ENCODE data around the gene WDR48. TPM values are rescaled to one million over a fixed set of nuclear protein-coding genes. Genes with fewer than 3 reads are reported as not detected.
A peak's percentile ranks its signal among the peaks of the same experiment; 100 is the strongest.

WDR48 gene
- total RNA-seq, 4 donors from 2014 or later = 27.4 to 47.2 (median 38.0) TPM

DNA sequence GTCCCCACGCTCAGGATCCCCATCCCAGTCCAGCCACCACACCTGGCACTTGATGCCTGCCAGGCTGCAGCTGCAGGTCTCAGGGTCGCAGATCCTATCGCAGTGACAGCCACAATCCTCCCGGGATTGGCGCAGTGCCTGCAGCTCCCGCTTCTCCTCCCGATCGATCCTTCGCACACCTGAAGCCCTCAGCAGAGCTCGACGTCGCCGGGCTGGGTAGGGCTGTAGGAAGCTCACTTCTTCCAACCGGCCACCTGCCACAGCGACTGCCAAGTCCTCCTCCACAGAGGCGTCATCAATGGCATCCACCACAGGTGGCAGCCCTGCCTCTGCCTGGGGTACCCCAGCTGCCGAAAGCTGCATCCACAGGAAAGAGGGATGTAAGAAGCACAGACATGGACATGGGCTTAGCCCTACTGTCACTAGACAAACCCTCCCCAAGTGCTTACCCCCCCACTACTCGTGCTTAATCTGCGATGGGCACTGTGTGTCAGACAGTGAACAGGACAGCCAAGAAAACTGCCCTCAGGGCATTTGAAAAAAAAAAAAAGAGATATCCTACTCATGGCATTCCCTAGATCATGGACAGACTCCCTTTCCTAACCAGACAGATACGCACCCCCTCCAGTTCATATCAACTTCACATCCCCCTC lies 92.4 kb downstream of the WDR48 start:
- peaks cover 13 to 95% (median 60%) of the 10 kb centered on the region in 3 donors for H3K4me1 ChIP-seq
- TF ChIP-seq, protein P1, sequence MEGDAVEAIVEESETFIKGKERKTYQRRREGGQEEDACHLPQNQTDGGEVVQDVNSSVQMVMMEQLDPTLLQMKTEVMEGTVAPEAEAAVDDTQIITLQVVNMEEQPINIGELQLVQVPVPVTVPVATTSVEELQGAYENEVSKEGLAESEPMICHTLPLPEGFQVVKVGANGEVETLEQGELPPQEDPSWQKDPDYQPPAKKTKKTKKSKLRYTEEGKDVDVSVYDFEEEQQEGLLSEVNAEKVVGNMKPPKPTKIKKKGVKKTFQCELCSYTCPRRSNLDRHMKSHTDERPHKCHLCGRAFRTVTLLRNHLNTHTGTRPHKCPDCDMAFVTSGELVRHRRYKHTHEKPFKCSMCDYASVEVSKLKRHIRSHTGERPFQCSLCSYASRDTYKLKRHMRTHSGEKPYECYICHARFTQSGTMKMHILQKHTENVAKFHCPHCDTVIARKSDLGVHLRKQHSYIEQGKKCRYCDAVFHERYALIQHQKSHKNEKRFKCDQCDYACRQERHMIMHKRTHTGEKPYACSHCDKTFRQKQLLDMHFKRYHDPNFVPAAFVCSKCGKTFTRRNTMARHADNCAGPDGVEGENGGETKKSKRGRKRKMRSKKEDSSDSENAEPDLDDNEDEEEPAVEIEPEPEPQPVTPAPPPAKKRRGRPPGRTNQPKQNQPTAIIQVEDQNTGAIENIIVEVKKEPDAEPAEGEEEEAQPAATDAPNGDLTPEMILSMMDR (IDR thresholded peaks at IDR 0.05) = no peak
- no peak for TF ChIP-seq EP300 (IDR thresholded peaks at IDR 0.05)
- TF ChIP-seq POLR2AphosphoS5 (IDR thresholded peaks at IDR 0.05) = no peak
- TF ChIP-seq POLR2A (IDR thresholded peaks at IDR 0.05) = no peak
- no peak overlapping the region for H3K27ac ChIP-seq
- no peak for ATAC-seq
- no peaks in the 10 kb centered on the region for H3K27me3 ChIP-seq
- peaks cover 0 to 71% of the 10 kb centered on the region in 2 donors for H3K36me3 ChIP-seq
- whole genome bisulfite sequencing, 2 donors (ENCODE audit: low coverage in 1 of 2) = 62 to 100% methylated on average over 1 to 4 of the region's 20 CpGs
- H3K9me3 ChIP-seq = no peaks in the 10 kb centered on the region
- no peak overlapping the region for H3K4me3 ChIP-seq

DNA sequence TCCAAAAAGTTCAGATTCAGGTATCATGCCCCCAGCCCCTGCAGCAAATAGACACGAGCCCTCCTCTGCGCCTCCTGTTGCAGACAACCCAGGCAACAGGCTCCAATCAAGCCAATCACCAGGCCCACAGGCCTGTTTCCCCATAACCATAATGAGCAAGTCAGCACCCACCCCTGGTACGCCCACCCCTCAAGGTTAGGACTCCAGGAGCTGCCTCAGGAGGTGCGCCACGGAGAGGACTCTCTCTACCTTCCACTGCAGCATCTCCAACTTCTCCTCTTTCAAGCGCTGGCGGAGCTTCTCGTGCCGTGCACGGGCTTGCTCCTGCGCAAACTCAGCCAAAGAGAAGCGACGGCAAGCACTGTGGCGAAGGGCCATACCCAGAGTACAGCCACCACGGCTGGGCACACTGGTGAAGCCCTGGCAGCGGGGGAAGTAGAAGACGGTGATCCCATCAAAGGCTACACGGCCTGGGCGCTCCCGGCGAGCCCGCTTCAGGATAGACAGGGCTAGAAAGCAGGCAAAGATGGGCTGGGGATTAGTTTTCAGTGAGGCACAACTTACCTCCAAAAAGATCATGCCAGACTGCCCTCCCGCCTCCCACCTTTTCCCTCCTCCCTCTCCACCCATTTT lies 93.0 kb downstream of the WDR48 start:
- no peaks in the 10 kb centered on the region for H3K27me3 ChIP-seq
- 82 to 93% methylated on average over 2 to 6 of the region's 23 CpGs for WGBS, 2 donors (ENCODE audit: low coverage in 1 of 2)
- no peak overlapping the region for H3K4me3 ChIP-seq
- no peaks in the 10 kb centered on the region for H3K9me3 ChIP-seq
- no peak overlapping the region for H3K27ac ChIP-seq
- H3K36me3 ChIP-seq = peaks cover 0 to 67% of the 10 kb centered on the region in 2 donors
- no peak for ATAC-seq
- peaks cover 17 to 95% (median 67%) of the 10 kb centered on the region in 3 donors for H3K4me1 ChIP-seq
- TF ChIP-seq POLR2A (IDR thresholded peaks at IDR 0.05) = no peak
- TF ChIP-seq POLR2AphosphoS5 (IDR thresholded peaks at IDR 0.05) = no peak
- TF ChIP-seq EP300 (IDR thresholded peaks at IDR 0.05) = no peak
- TF ChIP-seq, protein P1 (IDR thresholded peaks at IDR 0.05) = no peak

DNA sequence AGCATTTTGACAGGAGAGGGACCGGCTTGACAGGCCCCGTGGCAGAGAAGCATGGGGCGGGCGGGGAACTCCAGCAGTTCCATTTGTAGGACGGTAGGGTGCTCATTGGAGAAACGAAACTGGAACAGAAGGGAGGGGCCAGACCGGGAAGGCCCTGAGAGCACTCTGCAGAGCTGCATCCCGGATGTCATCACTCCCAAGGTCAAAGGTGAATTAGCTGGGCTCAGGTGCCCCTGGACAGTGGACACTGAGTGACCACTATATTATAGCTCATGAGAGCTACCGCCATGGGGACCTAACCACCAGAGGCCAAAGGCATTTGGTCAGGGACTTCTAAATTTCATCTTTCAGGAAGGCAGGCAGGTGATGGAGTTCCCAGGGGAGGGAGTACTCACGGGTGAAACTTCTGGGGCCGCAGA lies 94.3 kb downstream of the WDR48 start:
- no peak overlapping the region for H3K4me3 ChIP-seq
- peak; percentile 11 for ATAC-seq
- 36% methylated on average over 9 of the region's 11 CpGs; no CpG with 5 or more reads in 1 of the 2 donors for WGBS, 2 donors (ENCODE audit: low coverage in 1 of 2)
- H3K36me3 ChIP-seq = peaks cover 0 to 56% of the 10 kb centered on the region in 2 donors
- peak overlapping the region in 3 of 4 donors; percentile 98 to 100 (median 100) for H3K27ac ChIP-seq
- no peaks in the 10 kb centered on the region for H3K27me3 ChIP-seq
- no peaks in the 10 kb centered on the region for H3K9me3 ChIP-seq
- TF ChIP-seq POLR2AphosphoS5 (IDR thresholded peaks at IDR 0.05) (no peak), POLR2A (IDR thresholded peaks at IDR 0.05) (no peak), EP300 (IDR thresholded peaks at IDR 0.05) (no peak)
- TF ChIP-seq, protein P1 (IDR thresholded peaks at IDR 0.05) = peak in 3 of 4 experiments; percentile 23 to 43 (median 36)
- peaks cover 17 to 95% (median 66%) of the 10 kb centered on the region in 3 donors for H3K4me1 ChIP-seq

Small RNA genes within 50 kb of the gene (small RNA-seq; reads per million reads assigned to genes)
- gene RNU6-1227P = 0 reads per million in 4 donors

Other genes with a start within 250 kb of the WDR48 start
- gene SCN10A, start 235.8 kb upstream of the WDR48 start, total RNA-seq = under 1 TPM in 1 of 4 donors, not detected in 3; 0.15 TPM
- under 1 TPM in 3 of 4 donors, not detected in 1; 0.15 to 0.57 (median 0.27) TPM for gene SCN11A, start 72 bp upstream of the WDR48 start, total RNA-seq
- gene GORASP1, start 55.6 kb downstream of the WDR48 start, total RNA-seq = 10 to 100 TPM; 48.5 to 82.5 (median 76.8) TPM
- gene TTC21A, start 55.7 kb downstream of the WDR48 start, total RNA-seq = 1 to 10 TPM in 3 of 4 donors, under 1 TPM in 1; 0.54 to 8.5 (median 5.0) TPM
- gene CSRNP1, start 101.6 kb downstream of the WDR48 start, total RNA-seq = 10 to 100 TPM; 30.4 to 59.0 (median 40.8) TPM
- gene XIRP1, start 140.6 kb downstream of the WDR48 start, total RNA-seq = under 1 TPM in 1 of 4 donors, not detected in 3; 0.40 TPM
- gene CX3CR1, start 228.0 kb downstream of the WDR48 start, total RNA-seq = under 1 TPM; 0.31 to 0.94 (median 0.66) TPM